ENCODE data around the gene CHTOP. TPM values are rescaled to one million over a fixed set of nuclear protein-coding genes. Genes with fewer than 3 reads are reported as not detected.

The CHTOP gene
- total and polyA plus RNA-seq, 2 experiments from 2014 or later, result 78.0 to 104 TPM

DNA sequence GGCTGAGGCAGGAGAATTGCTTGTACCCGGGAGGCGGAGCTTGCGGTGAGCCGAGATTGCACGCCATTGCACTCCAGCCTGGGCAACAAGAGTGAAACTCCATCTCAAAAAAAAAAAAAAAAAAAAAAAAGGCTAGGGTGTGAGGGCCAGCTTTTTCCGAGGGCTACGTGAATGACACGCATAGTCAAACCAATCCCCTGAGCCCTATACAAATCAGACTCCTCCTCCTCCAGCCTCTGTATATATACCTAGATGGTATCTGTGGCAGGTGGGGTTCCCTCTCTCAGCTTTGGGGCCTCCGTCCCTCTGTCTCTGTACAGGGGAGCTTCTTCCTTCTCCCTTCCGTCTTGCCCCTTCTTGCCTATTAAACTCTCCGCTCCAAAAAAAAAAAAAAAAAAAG is 27.7 kb upstream of the CHTOP start:
- H3K9me3 ChIP-seq (ENCODE audit: low read depth), result no peaks in the 10 kb centered on the region
- H3K4me1 ChIP-seq (ENCODE audit: low read depth), result peaks cover 20% of the 10 kb centered on the region
- no peak overlapping the region for H3K27ac ChIP-seq
- TF ChIP-seq, protein P1, sequence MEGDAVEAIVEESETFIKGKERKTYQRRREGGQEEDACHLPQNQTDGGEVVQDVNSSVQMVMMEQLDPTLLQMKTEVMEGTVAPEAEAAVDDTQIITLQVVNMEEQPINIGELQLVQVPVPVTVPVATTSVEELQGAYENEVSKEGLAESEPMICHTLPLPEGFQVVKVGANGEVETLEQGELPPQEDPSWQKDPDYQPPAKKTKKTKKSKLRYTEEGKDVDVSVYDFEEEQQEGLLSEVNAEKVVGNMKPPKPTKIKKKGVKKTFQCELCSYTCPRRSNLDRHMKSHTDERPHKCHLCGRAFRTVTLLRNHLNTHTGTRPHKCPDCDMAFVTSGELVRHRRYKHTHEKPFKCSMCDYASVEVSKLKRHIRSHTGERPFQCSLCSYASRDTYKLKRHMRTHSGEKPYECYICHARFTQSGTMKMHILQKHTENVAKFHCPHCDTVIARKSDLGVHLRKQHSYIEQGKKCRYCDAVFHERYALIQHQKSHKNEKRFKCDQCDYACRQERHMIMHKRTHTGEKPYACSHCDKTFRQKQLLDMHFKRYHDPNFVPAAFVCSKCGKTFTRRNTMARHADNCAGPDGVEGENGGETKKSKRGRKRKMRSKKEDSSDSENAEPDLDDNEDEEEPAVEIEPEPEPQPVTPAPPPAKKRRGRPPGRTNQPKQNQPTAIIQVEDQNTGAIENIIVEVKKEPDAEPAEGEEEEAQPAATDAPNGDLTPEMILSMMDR (IDR thresholded peaks at IDR 0.05; ENCODE audit: low read depth, low read length), result no peak
- no peaks in the 10 kb centered on the region for H3K27me3 ChIP-seq
- H3K4me3 ChIP-seq, result no peak overlapping the region
- no peak for DNase-seq (ENCODE audit: low read depth in 1 of 2, low spot score in 1 of 2)
- no peaks in the 10 kb centered on the region for H3K36me3 ChIP-seq

DNA sequence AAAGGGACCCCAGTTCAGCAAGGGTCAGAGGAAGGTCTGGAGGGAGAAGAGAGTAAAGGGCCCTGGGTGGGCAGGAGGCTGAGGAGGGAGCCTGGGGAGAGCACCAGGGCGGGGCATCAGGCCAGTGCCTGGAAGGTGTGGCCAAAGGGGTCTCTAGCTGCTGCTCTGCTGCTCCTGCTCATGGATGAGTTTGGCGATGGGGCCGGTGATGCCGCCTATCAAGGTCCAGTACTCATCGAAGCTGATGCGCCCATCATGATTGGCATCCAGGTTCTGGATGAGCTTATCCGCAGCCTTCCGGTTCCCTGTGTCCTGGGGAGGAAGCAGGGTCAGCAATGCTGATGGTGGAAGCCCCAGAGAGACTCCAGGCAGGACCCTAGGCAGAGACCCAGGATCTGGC is 26.5 kb upstream of the CHTOP start:
- Histone ChIP-seq H3K9me3 (ENCODE audit: low read depth) (no peaks in the 10 kb centered on the region), H3K4me1 (ENCODE audit: low read depth) (peaks cover 25% of the 10 kb centered on the region), H3K36me3 (no peaks in the 10 kb centered on the region), H3K4me3 (no peak overlapping the region), H3K27ac (no peak overlapping the region), H3K27me3 (no peaks in the 10 kb centered on the region)
- TF ChIP-seq, protein P1 (IDR thresholded peaks at IDR 0.05; ENCODE audit: low read depth, low read length), result no peak
- no peak for DNase-seq (ENCODE audit: low read depth in 1 of 2, low spot score in 1 of 2)

DNA sequence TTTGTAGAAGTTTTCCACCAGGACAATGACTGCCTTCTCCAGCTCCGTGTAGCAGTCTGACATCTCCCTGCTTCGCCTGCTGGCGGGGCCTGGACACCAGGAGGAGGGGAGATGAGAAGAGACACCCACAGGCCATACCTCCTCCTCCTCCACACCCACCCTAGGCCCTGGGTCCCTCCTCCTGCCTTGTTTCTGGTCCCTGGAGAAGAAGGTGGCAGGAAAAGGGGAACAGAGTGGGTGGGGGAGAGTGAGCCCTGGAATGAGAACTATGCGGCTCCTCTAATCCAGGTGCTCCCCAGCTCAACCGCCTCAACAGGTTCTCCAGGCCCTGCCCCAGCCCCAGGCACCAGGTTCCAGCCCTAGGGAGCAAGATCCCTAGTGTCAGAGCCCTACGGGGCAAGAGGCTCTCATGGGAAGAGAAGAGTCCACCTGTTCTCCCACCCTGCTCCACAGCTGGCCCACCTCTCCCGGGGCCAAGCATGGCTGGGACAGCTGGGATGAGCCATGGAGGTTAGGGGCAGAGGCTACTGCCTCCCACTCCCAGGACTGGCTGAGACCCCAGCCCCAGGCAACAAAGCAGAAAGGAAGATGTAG is 25.7 kb upstream of the CHTOP start:
- Histone ChIP-seq H3K27ac (peak overlapping the region; percentile 74), H3K4me3 (no peak overlapping the region), H3K4me1 (ENCODE audit: low read depth) (peaks cover 32% of the 10 kb centered on the region), H3K36me3 (no peaks in the 10 kb centered on the region), H3K27me3 (no peaks in the 10 kb centered on the region), H3K9me3 (ENCODE audit: low read depth) (no peaks in the 10 kb centered on the region)
- TF ChIP-seq, protein P1 (IDR thresholded peaks at IDR 0.05; ENCODE audit: low read depth, low read length), result no peak
- DNase-seq (ENCODE audit: low read depth in 1 of 2, low spot score in 1 of 2), result no peak

DNA sequence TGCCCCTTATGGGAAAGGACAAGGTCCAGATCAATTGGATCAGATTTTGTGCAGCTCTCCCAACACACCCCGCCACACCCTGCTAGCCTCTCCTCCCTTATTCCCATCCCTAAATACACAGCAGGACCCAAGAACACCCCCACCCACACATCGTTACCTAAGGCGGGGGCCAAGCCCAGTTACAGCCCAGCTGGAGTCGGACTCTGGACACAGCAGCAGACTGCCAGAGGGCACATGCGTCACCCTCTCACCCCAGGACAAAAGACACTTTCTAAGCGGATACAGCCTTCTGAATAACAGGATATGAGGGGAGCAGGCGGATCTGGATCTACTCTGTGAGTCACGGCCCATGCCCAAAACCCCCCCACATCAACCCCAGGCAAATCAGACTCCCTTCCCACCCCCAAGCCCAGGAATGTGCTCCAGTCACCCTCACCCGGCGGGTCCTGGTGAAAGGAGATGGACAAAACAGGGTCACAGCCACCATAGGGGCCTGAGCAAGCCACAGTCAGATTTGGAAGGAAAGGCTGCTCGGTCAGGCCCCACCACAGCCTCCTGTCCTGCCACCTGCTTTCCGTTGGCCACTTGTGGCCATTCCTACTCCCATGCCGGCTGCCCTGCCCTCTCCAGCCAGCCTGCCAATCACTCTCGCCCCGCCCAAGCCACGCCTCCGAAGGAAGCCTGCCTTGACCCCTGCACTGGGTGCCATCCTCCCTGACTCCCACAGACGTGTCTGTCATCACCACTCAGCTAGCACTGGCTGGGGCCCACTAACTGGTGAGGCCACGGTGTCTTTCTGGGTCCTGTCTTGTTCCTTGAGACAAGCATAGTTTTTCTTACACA is 24.9 kb upstream of the CHTOP start:
- Histone ChIP-seq H3K4me1 (ENCODE audit: low read depth) (peaks cover 33% of the 10 kb centered on the region), H3K9me3 (ENCODE audit: low read depth) (no peaks in the 10 kb centered on the region), H3K36me3 (no peaks in the 10 kb centered on the region), H3K27me3 (no peaks in the 10 kb centered on the region), H3K27ac (peak overlapping the region; percentile 74), H3K4me3 (no peak overlapping the region)
- TF ChIP-seq, protein P1 (IDR thresholded peaks at IDR 0.05; ENCODE audit: low read depth, low read length), result no peak
- DNase-seq (ENCODE audit: low read depth in 1 of 2, low spot score in 1 of 2), result peak; percentile 65 to 91

DNA sequence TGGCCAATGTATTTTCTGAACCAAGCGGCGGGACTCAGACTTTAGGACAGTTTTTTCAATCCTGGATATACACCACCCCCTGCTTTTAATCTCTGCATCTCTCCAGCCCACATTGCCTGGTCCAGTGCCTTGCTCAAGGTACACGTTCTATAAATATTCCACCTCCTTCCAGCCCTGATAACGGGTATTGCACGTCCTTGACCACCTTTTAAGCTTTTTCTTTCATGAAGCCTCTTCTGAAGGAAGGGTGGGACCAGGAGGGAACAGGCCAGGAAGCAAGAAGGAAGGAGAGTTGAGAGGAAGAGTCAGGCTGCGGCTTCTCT is 24.3 kb upstream of the CHTOP start:
- Histone ChIP-seq H3K4me3 (no peak overlapping the region), H3K4me1 (ENCODE audit: low read depth) (peaks cover 33% of the 10 kb centered on the region), H3K36me3 (no peaks in the 10 kb centered on the region), H3K9me3 (ENCODE audit: low read depth) (no peaks in the 10 kb centered on the region), H3K27ac (peak overlapping the region; percentile 74), H3K27me3 (no peaks in the 10 kb centered on the region)
- DNase-seq (ENCODE audit: low read depth in 1 of 2, low spot score in 1 of 2), result no peak
- TF ChIP-seq, protein P1 (IDR thresholded peaks at IDR 0.05; ENCODE audit: low read depth, low read length), result no peak

All from cardiac muscle cell (in vitro differentiated cells and primary cell).